ENCODE results near the gene AMBN.

AMBN gene

DNA sequence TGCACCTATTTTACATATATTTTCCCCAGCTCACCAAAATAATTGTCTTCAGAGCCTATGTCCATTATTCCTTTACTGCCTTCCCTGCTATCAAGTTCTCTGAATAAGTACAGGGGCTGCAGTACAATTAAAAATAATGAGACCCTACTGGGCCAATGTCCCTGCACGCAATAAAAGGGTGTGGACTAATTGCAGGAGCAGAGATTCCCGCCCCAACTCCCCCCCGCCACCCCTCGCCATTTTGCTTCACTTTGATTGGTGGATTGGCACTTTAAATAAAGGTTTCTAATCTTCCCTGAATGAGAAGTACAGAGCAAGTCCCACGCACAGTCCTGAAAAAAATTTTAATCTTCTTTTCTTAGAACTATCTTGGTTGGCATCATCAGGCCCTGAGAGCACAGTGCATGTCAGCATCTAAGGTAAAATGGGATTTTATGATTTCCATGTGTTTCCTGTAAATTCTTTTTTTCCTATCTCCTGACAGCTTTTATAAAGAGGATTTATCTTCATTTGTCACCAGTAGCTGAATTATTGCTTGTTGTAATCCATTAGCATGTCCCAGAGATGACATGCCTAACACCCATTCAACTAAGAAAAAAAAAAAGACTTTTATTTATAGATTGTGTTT, at the start of gene AMBN:
Gene AMBN, plus strand, starts transcription at position 302 of the 628 bp plus-strand sequence. Its CDS starts 103 bp downstream, at position 405.
- no peak for DNase-seq (ENCODE audit: low spot score)

GRCh38 chr4:70544279-70544868, 47.7 kb upstream of the AMBN start:
- DNase-seq (ENCODE audit: low spot score) = no peak

GRCh38 chr4:70556856-70557255, 35.2 kb upstream of the AMBN start:
- no peak for DNase-seq (ENCODE audit: low spot score)

GRCh38 chr4:70559211-70559830, 32.7 kb upstream of the AMBN start:
- peak; percentile 54 for DNase-seq (ENCODE audit: low spot score)

DNA sequence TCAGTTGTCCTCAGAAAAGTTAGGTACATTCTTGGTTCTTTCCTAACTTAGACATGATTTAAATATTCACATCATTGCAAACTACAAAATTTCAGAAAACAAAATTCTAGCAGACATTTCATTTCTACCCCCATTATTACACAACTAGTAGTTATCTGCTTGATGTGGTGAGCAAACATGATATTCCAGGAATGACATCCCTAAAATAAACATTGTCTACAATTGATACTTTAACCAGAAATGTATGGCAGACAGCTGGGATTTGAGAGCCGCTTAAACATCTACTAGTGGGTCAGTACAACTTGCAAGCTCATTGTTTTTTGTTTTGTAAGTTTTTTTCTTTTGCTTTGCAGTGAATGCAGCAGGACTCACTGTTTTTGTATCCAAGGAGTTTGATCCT, 32.1 kb upstream of the AMBN start:
- DNase-seq (ENCODE audit: low spot score) = no peak

DNA sequence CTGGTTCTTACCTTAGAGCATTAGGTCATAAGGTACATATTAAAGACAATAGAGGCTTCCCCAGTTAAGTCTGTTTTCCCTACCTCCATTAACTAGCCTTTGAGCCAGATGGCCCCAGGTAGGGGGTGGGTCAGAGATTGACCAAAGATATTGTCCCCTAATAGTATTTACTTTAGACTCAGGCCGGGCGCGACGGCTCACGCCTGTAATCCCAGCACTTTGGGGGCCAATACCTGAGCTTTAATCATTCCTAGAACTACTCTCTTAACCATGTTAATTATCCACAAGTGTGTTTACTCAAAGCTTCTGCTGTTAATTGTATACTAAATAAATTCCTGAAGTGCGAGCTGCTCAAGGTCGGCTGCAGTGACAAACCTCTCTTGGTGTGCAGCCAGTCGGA, 28.0 kb upstream of the AMBN start:
- DNase-seq (ENCODE audit: low spot score) = no peak

DNA sequence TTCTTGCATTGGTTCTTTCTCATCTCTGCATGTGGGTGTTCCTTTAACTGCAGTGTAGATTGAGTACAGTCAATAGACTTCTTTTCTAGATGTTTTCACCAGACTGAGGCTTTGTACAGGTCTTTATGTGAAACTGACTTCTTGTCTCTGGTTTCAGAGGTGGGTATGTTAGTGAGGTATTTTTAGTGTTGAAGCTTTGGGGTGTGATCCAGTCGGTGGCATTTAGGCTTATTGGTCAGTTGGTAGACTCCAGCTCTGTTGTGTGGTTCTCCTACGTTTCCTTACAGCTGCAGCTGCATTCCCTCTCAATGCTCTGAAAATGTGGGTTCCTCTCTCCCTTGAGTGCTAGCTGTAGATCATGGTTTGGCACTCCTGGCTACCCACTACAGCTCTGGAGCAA, 21.3 kb upstream of the AMBN start:
- no peak for DNase-seq (ENCODE audit: low spot score)

GRCh38 chr4:70571772-70572171, 20.3 kb upstream of the AMBN start:
- no peak for DNase-seq (ENCODE audit: low spot score)

GRCh38 chr4:70575964-70576363, 16.1 kb upstream of the AMBN start:
- DNase-seq (ENCODE audit: low spot score) = no peak

- DNase-seq (ENCODE audit: low spot score) = no peak
These were observed 14.7 kb upstream of the AMBN start for GRCh38 chr4:70577220-70577927.

- DNase-seq (ENCODE audit: low spot score) = no peak
These were observed 10.1 kb upstream of the AMBN start for GRCh38 chr4:70581980-70582379.

DNA sequence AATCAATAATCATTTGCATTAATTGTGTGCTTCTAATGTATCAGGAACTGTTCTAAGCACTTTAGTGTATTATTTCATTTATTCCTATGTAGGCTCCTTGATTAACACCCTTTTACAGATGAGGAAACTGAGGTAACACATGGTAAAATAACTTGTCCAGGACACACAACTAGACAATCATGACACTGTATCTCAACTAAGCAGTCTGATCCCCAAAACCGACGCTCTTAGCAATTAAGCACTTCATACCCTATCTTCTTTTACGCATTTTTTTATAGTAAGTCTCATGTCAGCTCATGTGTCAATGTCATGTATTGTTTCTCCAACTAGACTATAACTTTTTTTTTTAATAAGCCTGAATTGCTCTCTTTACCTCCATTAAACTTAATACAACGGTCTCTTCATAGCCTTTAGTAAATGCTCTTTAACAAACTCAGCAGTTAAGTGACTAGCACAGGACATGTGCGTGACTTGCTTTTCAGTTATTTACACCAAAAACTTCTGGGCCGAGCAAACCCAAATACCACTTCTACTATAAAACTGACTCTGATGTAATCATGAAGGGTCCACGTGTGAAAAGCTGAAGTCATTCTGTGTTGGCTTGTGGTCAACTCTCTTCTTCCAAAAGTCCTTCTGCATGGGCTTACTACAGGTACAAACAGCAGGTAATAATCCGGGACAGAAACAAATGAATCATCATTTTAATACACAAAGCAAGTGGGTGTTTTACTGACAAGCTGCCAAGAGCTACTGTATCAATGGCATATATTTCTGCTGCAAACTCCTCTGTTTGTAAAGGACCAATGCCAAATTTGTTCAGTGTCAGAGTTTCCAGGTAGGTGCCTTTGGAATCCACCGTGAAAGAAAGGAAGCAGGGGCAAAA, 7.9 kb upstream of the AMBN start:
- DNase-seq (ENCODE audit: low spot score) = no peak

- no peak for DNase-seq (ENCODE audit: low spot score)
These were observed 5.2 kb upstream of the AMBN start for GRCh38 chr4:70586841-70587240.

DNA sequence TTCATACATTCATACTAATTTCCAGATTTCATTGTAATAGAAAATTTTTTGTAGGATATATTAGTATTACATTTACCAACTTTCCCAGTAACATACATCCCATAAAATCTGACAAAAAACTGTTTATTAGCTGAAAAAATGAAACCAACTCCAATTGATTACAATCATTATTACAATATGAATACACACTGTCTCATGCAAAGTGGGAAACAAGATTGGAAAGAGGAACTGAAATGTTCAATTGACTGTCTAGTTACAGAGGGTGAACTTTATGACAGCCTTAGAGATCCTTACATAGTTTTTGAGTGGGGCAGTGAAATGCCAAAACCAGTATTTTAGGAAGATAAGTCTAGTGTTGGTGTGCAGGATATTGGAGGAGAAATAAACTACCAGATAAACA, 2.3 kb upstream of the AMBN start:
- DNase-seq (ENCODE audit: low spot score) = no peak

GRCh38 chr4:70594196-70594595, 2.1 kb downstream of the AMBN start:
- no peak for DNase-seq (ENCODE audit: low spot score)

DNA sequence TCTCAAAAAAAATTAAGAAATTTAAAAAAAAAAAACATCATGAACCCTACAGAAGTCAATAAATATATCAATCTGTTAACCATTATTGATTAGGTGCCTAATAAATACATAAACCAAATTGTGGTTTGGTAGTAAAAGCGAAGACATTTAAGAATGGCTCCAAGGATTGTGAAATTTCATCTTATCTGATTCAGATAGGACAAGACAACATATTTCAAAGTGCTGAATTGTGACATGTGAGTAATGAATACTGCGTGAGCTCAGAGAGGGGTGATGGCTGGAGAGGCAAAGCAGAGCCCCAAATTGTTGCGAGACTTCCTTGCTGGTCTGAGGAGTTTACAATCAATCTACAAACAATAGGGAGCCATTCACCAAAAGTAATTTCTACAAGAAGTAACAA, 8.2 kb downstream of the AMBN start:
- no peak for DNase-seq (ENCODE audit: low spot score)

- DNase-seq (ENCODE audit: low spot score) = no peak
These were observed 8.9 kb downstream of the AMBN start for GRCh38 chr4:70600977-70601376.

GRCh38 chr4:70601422-70602039, 9.5 kb downstream of the AMBN start:
- DNase-seq (ENCODE audit: low spot score) = peak; percentile 32

GRCh38 chr4:70603856-70604255, 11.8 kb downstream of the AMBN start:
- DNase-seq (ENCODE audit: low spot score) = no peak

- no peak for DNase-seq (ENCODE audit: low spot score)
These were observed 14.4 kb downstream of the AMBN start for GRCh38 chr4:70606459-70606858.

DNA sequence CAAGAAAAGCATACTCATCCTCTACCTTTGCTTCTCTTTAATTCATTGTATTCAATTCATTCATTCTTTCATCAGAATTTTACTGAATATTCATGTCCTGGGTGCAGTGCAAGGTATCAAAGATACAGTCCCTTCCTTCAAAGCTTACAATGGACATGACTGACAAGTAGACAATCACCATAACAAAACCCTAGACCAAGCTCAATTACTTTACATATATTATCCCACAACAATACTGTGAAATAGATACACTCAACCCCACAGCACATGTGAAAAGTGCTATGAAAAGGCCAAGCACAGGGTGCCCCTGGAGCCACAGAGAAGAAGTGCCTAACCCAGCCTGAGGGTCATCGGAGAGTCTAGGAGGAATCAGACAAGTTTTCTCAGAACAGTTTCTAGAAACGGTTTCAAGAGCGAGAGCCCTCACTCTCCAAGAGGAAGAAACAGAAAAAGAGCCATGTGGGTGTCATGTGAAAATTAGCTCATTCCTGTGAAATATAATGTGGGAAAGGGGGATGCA, 15.3 kb downstream of the AMBN start:
- no peak for DNase-seq (ENCODE audit: low spot score)
